GM21367 (cell line): ENCODE data around the gene PPP1R15B.

ENCODE experiments used
- ATAC-seq: cut with Tn5 transposase; IDR thresholded peaks from one replicate; pipeline ENCODE4 v1.9.1; 2021; ENCODE audit not compliant: unreplicated experiment

PPP1R15B gene

DNA sequence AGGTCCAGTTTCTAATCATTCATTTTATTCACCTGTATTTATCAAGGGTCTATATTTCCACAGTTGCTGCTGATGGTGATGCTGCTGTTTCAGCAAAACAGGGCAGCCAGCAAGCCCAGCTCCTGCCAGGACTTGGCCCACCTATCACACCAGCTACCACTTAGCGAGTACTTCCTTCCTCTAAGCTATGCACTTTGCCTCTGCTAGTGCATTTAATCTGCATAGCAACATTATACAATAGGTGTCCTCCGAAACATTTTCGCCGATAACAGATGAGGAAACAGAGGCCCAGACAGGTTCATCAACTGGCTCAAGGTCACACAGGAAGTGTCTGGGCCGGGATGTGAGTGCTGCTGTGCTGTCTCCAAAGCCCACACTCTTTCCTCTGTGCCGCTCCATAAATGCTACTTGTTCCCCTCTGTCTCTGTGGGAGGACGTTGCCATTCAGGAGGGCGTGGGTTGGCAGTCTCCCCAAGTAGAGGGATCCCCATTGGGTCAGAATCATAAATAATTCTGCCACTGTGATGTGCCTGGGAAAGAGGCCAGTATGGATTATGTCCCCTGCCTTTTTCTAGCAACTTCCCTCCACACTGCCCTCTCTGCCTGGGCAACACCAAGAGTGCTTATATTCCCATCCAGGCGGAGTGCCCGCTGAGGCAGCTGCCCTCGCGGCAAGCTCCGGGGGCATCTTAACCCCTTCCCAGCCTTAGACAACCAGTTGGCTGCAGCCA lies 42.5 kb downstream of the PPP1R15B start:
- ATAC-seq = no peak

DNA sequence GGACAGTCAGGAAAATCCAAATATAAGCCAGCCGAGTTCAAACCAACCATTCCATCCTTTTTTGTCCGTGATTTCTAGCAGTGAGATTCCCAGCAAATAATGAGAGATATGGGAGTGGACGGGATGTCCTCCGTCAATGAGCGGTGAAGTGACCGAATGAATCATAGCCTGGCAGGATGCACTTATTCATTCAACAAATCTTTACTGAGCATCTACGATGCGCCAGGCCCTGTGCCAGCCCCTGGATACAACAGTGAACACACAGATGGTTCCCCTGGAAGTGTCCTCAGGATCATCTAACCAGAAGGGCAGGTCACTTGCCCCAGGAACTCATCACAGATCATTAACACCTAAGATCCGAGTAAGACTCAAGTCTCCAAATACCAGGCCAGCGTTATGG lies 43.7 kb downstream of the PPP1R15B start:
- ATAC-seq = no peak

DNA sequence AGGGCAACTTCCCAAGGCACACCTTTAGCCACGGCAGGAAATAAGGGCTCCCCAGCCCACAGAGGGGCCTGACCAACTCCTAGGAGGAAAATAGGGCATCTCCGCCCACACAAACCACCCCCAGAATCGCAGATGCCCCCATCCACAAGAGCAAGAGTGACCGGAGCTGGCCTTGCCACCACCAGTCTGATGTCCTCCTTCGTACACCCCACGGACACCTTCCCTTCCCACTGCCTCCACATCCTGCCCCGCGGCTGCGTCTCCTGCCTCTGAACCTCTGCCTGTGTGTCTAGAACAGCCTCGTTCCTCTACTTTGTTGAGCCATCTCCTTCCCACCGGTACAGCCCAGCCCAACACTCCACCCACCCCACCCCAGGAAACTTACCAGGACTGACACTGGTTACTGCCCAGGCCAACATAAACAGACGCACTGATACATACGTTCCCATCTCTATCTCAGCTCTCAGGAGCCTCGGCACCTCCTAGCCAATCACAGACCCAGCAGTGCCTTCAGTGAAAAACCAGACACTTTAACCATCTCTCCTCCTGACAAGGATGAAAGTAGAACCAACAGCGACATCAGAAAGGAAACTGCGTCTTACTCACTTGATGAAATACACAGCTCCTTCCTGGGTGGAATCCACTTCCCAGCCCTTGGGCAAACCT lies 44.3 kb downstream of the PPP1R15B start:
- no peak for ATAC-seq

DNA sequence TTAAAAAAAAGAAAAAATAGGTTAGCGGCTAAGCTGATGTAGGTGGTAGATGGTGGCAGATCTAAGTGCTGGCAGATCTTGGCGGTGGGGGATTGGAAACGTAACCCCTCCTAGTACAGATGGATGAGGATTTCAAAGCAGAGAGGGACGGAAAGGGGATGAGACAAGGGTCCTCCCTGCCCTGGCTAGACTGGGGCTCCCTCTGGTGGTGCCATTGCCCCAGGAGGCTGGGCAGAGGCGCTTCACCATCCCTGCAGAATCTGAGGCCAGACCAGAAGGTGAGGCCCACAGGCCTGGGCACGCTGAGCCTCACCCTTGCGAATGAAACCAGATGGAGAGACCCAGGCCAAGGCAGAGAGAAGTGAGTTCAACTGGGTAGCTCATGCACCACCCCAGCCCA lies 44.9 kb downstream of the PPP1R15B start:
- ATAC-seq = no peak

DNA sequence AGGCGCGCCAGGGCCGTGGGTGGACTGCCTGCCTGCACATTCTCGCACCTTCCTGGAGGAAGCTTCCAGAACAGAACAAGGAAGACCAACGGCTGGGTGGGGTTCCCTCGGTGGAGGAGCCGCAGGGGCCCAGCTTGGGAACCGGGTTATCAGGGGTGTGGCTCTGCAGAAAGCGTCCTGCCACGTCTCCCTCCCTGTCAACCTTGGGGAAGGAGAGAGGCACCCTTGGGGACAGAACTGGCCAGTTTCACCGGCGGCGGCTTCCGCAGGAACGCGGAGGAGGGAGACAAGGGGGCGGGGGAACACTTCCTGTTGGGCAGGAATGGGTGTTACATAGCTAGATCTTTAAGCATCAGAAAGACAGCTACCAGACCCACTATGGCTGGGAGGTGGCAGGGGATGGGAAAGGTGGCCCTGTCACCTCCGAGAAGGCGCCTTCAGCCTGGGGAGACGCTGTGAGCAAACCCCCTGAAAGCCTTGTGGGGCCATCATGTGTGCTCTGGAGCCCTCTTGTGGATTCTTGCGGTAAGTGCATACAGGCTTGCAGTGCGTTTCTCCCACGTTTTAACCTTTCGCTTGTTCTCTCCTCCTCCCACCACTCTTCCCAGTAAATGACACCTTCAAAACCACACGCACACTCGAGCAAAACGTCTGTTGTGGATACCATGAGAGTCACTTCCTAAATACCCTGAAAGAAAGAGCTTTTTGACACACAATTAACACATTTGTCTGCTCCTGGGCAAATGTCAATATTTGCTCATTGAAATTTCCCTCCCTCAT lies 48.1 kb downstream of the PPP1R15B start:
- no peak for ATAC-seq

DNA sequence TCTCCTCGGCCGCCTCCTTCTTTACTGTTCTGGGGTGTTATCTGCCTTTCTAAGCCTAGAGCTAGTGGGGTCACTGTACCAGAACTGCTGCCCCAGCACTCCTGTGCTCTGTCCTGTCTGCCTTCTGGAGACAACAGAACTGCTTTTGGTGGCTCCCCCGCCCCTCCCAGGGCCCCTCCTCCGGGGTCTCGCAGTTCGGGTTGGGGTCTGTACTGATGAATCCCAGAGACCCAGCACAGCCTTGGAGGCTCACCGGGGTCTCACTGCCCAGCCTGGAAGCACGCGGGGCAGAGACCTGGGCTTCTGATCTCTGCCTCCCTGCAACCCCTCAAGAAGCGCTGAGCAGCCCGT lies 48.7 kb downstream of the PPP1R15B start:
- no peak for ATAC-seq

DNA sequence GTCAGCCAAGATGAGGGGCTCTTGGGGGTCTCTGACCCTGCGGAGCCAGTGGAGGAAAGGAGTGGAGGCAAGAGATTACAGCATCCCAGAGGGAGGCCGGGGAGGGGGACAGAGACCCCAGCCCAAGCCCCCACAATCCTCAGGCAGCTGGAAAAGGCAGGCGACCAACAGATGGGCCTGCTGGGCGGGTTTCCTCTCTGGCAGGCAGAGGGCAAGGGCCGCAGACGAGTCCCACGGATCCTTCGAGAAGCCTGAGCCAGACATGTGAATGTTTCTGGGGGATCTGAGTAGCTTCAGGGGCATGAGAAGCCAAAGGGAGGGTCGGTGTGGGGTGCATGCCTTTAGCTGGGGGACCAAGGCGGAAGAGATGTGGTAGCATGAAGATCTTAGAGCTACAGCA lies 49.8 kb downstream of the PPP1R15B start:
- no peak for ATAC-seq

DNA sequence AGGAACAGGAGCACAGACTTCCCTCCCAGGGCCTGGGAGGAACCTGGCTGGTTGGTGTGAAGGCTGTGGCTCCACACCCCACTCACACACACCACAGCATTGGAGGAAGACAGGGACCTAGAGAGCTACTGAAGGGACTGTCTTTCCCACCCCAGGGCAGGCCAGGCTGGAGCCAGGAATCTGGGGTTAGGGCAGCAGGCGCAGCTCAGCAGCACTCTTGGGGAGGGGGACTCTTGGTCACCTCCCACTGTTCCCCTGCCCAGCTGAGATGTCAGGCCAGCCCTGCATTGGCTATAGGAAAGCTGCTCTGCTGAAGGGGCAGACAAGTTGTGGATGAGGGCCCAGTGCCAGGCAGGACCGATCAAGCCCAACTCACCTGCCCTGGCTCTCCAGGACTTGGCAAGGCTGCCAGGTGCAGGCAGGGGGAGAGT lies 50.3 kb downstream of the PPP1R15B start:
- ATAC-seq = no peak

DNA sequence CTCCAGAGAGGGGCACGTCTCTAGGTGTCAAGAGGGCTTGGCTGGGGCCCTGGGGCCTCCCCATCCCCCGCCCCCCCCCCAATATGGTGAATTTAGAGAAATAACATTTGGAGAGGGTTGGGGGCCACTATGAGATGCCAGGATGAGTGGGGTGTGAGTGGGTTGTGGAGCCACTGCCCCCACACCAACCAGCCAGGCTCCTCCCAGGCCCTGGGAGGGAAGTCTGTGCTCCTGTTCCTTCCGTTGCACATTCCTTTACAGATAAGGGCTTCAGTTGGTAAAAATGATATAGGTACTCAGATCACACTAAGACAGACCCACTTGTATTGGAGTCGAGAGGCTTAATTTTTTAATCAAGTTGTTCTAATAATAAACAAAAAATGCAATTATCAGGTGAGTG lies 51.3 kb downstream of the PPP1R15B start:
- no peak for ATAC-seq

DNA sequence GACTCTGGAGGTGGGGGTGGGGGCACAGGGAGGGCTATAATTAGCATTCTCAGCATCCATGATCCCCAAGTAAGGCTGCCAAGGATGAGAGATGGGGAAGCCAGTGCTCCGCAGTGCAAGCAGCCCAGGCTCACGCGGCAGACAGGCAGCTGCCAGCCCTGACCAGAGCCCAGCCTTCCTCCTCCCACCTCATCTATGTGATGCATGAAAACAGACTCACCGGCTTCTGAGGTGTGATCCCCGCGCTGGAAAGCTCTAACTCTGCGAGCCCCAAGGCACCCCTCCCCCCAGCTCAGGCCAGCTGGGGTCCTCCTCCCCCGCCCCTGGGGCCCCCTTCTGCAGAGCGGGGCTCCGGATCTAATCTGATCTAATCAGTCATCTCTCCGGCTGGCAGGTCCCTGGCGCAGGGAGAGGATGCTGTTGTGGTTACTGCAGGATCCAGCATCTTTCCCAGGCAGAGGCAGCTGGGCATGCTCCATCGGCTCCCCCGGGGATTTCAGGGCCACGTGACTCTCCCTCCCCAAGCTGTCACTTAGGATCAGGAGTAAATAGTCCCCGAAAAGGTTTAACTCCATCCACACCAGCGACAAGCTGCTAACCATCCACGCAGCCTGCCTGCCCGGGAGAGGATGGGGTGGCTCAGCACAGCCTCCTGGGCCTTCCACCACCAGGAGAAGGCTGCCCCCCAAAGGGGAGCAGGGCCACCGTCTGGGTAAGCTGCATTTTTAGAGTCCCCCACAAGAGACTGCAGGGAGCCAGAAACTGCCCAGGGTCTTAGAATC lies 52.0 kb downstream of the PPP1R15B start, which contains the start of gene PLEKHA6:
Gene PLEKHA6 (minus strand): TSS at position 456 of the 782 bp plus-strand sequence. CDS start 86,202 bp downstream, outside the sequence.
- no peak for ATAC-seq

DNA sequence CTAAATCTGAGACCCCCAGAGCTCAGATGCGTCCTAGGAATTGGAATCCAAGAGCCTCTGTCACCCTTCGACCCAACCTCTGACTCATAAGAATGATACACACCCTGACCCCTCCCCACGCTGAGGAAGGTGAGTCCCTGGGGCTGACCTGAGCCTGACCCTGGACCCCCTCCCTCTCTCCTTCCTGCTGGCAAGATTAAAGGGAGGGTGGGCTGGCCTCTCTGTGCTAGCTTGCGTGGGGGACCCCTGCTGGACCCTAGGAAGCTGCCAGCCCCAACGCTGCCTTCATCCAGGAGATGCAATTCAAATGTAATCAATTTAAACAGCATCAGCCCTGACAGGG lies 52.5 kb downstream of the PPP1R15B start:
- no peak for ATAC-seq

DNA sequence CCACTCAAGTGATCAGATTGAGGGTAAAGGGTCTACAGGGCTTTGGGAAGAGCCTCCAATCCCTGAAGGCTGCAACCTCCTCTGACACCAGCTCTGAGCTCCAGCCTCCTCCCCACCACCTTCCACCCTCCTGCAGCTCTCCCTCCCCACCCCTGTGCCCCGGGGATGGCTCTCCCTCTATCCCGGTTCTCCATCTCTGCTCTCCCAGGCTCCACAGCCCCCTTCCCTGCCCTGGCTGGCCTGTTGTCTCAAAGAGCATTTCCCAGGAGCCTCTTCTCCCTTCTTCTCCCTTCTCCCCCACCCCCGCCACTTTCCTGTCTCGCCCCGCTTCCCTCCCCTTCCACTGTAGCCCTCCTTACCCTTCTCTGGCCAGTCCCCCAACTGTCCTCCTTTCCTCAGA lies 53.0 kb downstream of the PPP1R15B start:
- no peak for ATAC-seq

DNA sequence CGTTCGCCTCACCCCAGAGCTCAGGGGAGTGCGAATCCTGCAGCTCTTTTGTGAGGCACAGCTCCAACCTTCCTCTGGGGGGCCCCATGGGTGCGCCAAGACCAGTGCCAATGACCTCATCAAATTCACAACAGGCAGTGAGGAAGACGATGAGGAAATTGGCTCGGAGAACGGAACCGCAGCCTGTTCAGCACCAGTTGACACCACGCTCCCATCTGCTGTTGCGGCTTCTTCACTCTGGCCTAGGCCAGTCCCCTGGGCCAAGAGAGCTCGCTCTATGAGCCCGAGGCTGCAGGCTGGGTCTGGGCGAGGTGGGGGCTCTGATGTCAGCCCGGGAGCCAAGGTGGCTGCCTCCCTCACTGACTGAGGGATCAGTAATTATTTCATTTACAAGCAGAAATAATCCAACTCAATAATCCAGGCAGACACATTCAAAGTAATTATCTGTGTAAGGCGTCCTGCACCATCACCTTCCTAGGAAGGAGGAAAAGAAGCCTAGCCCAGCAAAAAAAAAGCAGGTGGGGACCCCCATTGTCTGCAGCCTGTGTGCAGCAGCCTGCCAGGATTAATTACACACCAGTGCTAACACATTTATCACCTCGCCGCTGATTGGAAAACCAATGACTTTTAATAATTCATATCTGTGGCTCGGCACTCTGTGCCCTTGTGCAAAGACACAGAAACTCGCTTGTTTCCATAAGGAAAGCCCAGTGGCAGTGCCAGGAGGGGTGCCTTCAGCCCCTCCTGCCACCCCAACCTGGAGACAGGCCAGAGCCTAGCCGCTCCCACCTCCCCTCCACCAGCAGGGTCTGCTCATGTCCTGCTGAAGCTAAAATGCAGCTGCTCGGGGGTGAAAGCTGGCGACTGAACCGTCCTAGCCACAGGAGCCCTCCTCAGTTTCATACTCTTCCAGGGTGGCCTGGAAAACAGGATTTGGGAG lies 53.8 kb downstream of the PPP1R15B start:
- no peak for ATAC-seq

DNA sequence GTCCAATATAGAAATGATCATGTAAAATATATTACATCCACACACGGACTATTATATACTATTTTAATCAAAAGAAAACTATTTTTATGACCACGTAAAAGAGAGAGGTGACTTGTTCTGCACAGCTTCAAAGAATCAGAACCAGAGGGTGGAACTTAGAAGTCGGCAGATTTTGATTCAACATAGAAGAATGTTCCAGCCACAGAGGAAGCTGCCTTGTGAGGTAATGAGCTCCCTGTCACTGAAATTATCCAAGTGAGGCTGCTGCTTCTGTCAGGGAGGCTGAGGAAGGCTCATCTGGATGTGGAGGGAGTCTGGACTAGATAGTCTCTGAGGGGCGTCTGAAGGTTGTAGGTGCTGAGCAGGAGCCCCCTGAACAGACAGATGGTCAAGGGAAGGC lies 54.6 kb downstream of the PPP1R15B start:
- ATAC-seq = no peak

DNA sequence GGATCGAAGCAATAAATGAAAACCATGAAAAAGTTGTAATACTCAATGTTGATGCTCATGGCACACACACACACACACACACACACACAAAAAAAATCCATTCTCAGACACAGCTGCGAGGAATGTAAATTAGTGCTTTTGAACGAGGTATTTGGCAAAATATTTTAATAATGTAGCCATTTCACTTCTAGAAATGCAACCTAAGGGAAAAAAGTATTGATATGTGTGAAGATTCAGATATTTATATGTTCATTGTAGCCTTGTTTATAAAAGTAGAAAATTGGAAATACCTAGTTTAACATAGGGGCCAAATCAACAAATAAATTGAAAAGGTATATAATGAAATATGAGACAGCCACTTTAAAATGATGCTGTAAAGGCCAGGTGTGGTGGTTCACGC lies 55.7 kb downstream of the PPP1R15B start:
- no peak for ATAC-seq

DNA sequence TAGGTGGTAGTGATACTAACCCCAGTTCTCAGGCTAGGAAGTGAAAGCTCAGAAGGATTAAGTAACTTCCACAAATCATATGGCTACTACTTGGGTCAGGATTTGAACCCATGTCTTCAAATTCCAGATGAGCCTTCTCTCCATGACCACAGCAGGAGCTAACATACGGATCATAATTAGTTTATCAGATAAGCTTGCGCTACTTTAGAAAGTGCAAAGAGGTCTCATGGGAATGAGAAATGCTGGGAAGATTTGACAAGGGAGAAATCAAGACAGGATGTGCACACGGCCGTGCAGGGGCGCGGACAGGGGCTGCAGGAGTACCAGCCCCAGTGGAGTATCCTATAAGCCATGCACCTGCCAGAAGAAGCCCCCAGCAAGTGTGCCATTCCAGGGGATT lies 57.0 kb downstream of the PPP1R15B start:
- ATAC-seq = no peak
